IMR-90 (cell line): ENCODE data around the gene STAP2. TPM values are rescaled to one million over a fixed set of nuclear protein-coding genes. Genes with fewer than 3 reads are reported as not detected.

Experiments
- ATAC-seq: fragments of 200-7000 bp; cut with Tn5 transposase; 2 replicates; pipeline ENCODE4 v1.9.1; 2020; ENCODE audit warnings: low read depth, mild to moderate bottlenecking, moderate library complexity
- BruUV-seq: library from RNA; stranded (reverse); fragments of 400-500 nt; replicated peaks from 2 replicates; lab custom pipeline; 2021; lab: Mats Ljungman, UMichigan
- CTCF ChIA-PET: fragments of 300-600 bp; formaldehyde crosslinking; extraction: SDS; loops from one replicate; lab custom pipeline; 2021; ENCODE audit warnings: antibody characterized with exemption; lab: Yijun Ruan, JAX
- POLR2A ChIA-PET: fragments of 300-600 bp; sonication (Branson Sonifier 250); formaldehyde crosslinking; loops from one replicate; lab custom pipeline; 2022; ENCODE audit warnings: antibody characterized with exemption; ENCODE audit not compliant: unreplicated experiment; lab: Charles Lee
- DNase-seq: peaks from one replicate; pipeline ENCODE4 v3.0.0; 2013
- H2AFZ ChIP-seq: replicated peaks from 2 replicates; pipeline ENCODE3; 2013; ENCODE audit warnings: low read length, mild to moderate bottlenecking; ENCODE audit not compliant: poor library complexity
- H2AK5ac ChIP-seq: 2 replicates; pipeline ENCODE4 v1.6.1; 2013; ENCODE audit warnings: low read depth, low read length, inconsistent platforms
- H2AK9ac ChIP-seq: replicated peaks from 2 replicates; pipeline ENCODE3; 2013; ENCODE audit warnings: mild to moderate bottlenecking, low read depth, low read length, moderate library complexity; ENCODE audit not compliant: poor library complexity
- H2BK120ac ChIP-seq: 2 replicates; pipeline ENCODE4 v1.6.1; 2013; ENCODE audit warnings: low read depth, low read length, inconsistent platforms
- H2BK15ac ChIP-seq: 3 replicates; pipeline ENCODE4 v1.6.1; 2013; ENCODE audit warnings: low read depth, low read length, inconsistent platforms
- H2BK20ac ChIP-seq: 2 replicates; pipeline ENCODE4 v1.6.1; 2013; ENCODE audit warnings: low read depth, mild to moderate bottlenecking, inconsistent platforms, low read length, moderate library complexity
- H2BK5ac ChIP-seq: 2 replicates; pipeline ENCODE4 v1.6.1; 2013; ENCODE audit warnings: mild to moderate bottlenecking, low read depth, low read length, inconsistent platforms; ENCODE audit not compliant: poor library complexity, severe bottlenecking
- H3K14ac ChIP-seq: replicated peaks from 2 replicates; pipeline ENCODE4 v1.6.1; 2013; ENCODE audit warnings: low read depth, low read length, inconsistent platforms
- H3K18ac ChIP-seq: 2 replicates; pipeline ENCODE4 v1.6.1; 2013; ENCODE audit warnings: low read depth, low read length, control low read depth
- H3K23ac ChIP-seq: 2 replicates; pipeline ENCODE4 v1.6.1; 2013; ENCODE audit warnings: low read depth, low read length, inconsistent platforms
- H3K27ac ChIP-seq: 2 replicates; pipeline ENCODE4 v1.5.1; 2013; ENCODE audit warnings: mild to moderate bottlenecking, control low read depth, low read length; ENCODE audit not compliant: insufficient read depth
- H3K27me3 ChIP-seq: 2 replicates; pipeline ENCODE4 v1.6.1; 2013; ENCODE audit warnings: low read length; ENCODE audit not compliant: control insufficient read depth, insufficient read depth
- H3K36me3 ChIP-seq: 2 replicates; pipeline ENCODE4 v1.6.1; 2013; ENCODE audit warnings: low read length, mixed read lengths; ENCODE audit not compliant: control insufficient read depth, insufficient read depth
- H3K4ac ChIP-seq: 2 replicates; pipeline ENCODE4 v1.6.1; 2013; ENCODE audit warnings: low read depth, low read length, inconsistent platforms
- H3K4me1 ChIP-seq: 2 replicates; pipeline ENCODE4 v1.6.1; 2013; ENCODE audit warnings: low read length, mixed read lengths; ENCODE audit not compliant: control insufficient read depth, insufficient read depth
- H3K4me2 ChIP-seq: 2 replicates; pipeline ENCODE4 v1.6.1; 2013; ENCODE audit warnings: low read depth, mild to moderate bottlenecking, control low read depth, low read length, moderate library complexity
- H3K4me3 ChIP-seq: 2 replicates; pipeline ENCODE4 v1.5.1; 2013; ENCODE audit warnings: low read depth, mild to moderate bottlenecking, control low read depth, low read length, moderate library complexity; ENCODE audit not compliant: insufficient read depth
- H3K56ac ChIP-seq: 2 replicates; pipeline ENCODE4 v1.6.1; 2013; ENCODE audit warnings: low read length, inconsistent platforms; ENCODE audit not compliant: insufficient read depth; ENCODE audit errors: extremely low read depth
- H3K79me1 ChIP-seq, 2 experiments: 2 replicates each; pipeline ENCODE4 v1.6.1; 2013; ENCODE audit warnings: low read length in 2 of 2, inconsistent platforms in 1 of 2, low read depth in 1 of 2
- H3K9ac ChIP-seq: 2 replicates; pipeline ENCODE4 v1.6.1; 2013; ENCODE audit warnings: low read depth, low read length, control low read depth
- H3K9me1 ChIP-seq: 2 replicates; pipeline ENCODE4 v1.6.1; 2013; ENCODE audit warnings: low read length, inconsistent platforms; ENCODE audit not compliant: insufficient read depth
- H3K9me3 ChIP-seq: 2 replicates; pipeline ENCODE4 v1.6.1; 2013; ENCODE audit warnings: low read length; ENCODE audit not compliant: control insufficient read depth, insufficient read depth
- H4K20me1 ChIP-seq: 2 replicates; pipeline ENCODE4 v1.6.1; 2013; ENCODE audit warnings: low read length, inconsistent platforms; ENCODE audit not compliant: insufficient read depth
- H4K5ac ChIP-seq: 2 replicates; pipeline ENCODE4 v1.6.1; 2013; ENCODE audit warnings: mild to moderate bottlenecking, low read depth, low read length, control low read depth
- H4K8ac ChIP-seq, 2 experiments: 2 replicates each; pipeline ENCODE4 v1.6.1; 2013; ENCODE audit warnings: low read depth in 2 of 2, low read length in 2 of 2, control low read depth in 1 of 2, inconsistent platforms in 1 of 2
- H4K91ac ChIP-seq: 2 replicates; pipeline ENCODE4 v1.6.1; 2013; ENCODE audit warnings: low read depth, low read length, inconsistent platforms; ENCODE audit not compliant: insufficient read depth
- BHLHE40 ChIP-seq: fragments of 150-350 bp; IDR thresholded peaks from 2 replicates; pipeline ENCODE4 v1.6.1; 2016; ENCODE audit warnings: mild to moderate bottlenecking, low read depth, low read length
- POLR2A ChIP-seq: IDR thresholded peaks from 2 replicates; pipeline ENCODE4 v1.6.1; 2012; ENCODE audit warnings: mild to moderate bottlenecking, low read depth, low read length
- RCOR1 ChIP-seq: IDR thresholded peaks from 2 replicates; pipeline ENCODE4 v1.6.1; 2012; ENCODE audit warnings: mild to moderate bottlenecking, low read length, improper control_type of control experiment; ENCODE audit not compliant: insufficient replicate concordance
- WGBS, 2 experiments: methylation state at CpG; one replicate each; pipeline versions ENCODE4 v1.1.5 to v1.1.7; 2013; ENCODE audit warnings: missing lambda C conversion rate in 2 of 2; ENCODE audit not compliant: insufficient read length in 1 of 2; ENCODE audit errors: extremely low coverage in 2 of 2; 5-methylcytosine and 5-hydroxymethylcytosine counted together
- dilution Hi-C: fragments of 300-500 bp; cut with HindIII; formaldehyde crosslinking; loops from one replicate; pipeline ENCODE4 v1.14.3; 2018; ENCODE audit warnings: low sequenced_read_pairs; ENCODE audit not compliant: unreplicated experiment
- in situ Hi-C: fragments of 300-500 bp; cut with MboI; formaldehyde crosslinking; loops from 3 replicates; pipeline ENCODE4 v1.14.3; 2019; ENCODE audit warnings: low sequenced_read_pairs, inconsistent platforms, mixed read lengths
- intact Hi-C: fragments of 100-400 bp; cut with micrococcal nuclease; formaldehyde crosslinking; loops from 2 replicates; pipeline ENCODE4 v1.10.0; 2022
- polyA plus RNA-seq, 3 experiments: library from polyadenylated mRNA; depleted of rRNA; stranded (reverse); fragments of >200 nt; gene quantifications; 2 replicates each; pipeline ENCODE4 v1.2.3, GENCODE V29; 2012; ENCODE audit warnings: low replicate concordance in 1 of 3
- total RNA-seq: library from RNA; depleted of rRNA; stranded (reverse); fragments of >200 nt; gene quantifications from 2 replicates; pipeline ENCODE4 v1.2.3, GENCODE V29; 2012
- TF ChIP-seq, protein P1 (sequence below): conservative IDR thresholded peaks from 2 replicates; pipeline ENCODE4 v1.5.1; 2012; ENCODE audit warnings: mild to moderate bottlenecking, low read depth, low read length, improper control_type of control experiment

STAP2 gene
- total and polyA plus RNA-seq, 2 of the 4 experiments (the other 2 are of a cell fraction) = 1.3 to 3.4 TPM

DNA sequence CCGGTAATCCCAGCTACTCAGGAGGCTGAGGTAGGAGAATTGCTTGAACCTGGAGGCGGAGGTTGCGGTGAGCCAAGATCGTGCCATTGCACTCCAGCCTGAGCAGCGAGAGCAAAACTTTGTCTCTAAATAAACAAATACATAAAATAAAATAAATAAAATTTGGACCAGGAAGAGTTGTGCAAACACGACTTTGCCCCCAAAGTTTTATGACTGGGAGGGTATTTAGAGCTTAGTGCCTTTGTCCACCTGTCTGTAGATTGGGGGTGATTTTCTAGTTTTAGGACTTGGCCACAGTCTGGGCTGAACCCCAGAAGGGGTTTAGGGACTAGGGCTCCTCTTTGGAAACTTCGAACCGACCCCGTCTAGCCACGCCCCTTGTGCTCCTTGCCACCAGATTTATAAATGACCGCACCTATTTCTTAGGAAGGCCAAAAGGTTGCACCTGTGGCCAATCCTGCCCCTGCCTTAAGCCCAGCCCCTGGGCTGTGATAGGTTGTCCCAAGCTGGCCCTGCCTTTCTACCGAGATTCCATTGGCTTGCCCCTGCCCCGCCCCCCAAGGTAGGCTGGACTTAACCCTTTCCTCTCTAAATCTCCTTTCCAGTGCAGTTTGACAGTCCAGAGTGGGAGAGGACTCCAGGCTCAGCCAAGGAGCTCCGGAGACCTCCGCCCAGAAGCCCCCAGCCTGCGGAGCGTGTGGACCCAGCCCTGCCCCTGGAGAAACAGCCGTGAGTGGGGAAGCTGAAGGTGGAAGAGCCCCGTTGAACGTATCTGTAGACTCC is 54.3 kb downstream of the STAP2 start:
- no peak overlapping the region for H4K8ac ChIP-seq
- H3K27ac ChIP-seq = no peak overlapping the region
- in situ Hi-C loops = no loop called here
- H3K36me3 ChIP-seq = no peaks in the 10 kb centered on the region
- CTCF ChIA-PET = no interaction called here
- no peak overlapping the region for H2BK5ac ChIP-seq
- no peaks in the 10 kb centered on the region for H3K79me1 ChIP-seq
- H3K18ac ChIP-seq = no peak overlapping the region
- no peak overlapping the region for H3K4ac ChIP-seq
- 20% methylated on average over 1 of the region's 20 CpGs; no CpG with 5 or more reads in 1 of the 2 experiments for whole genome bisulfite sequencing, 2 experiments
- no peak overlapping the region for H2AK5ac ChIP-seq
- no peak overlapping the region for H3K4me3 ChIP-seq
- no peak overlapping the region for H4K91ac ChIP-seq
- H3K9me1 ChIP-seq = no peaks in the 10 kb centered on the region
- dilution Hi-C loops = no loop called here
- TF ChIP-seq BHLHE40 = no peak
- TF ChIP-seq POLR2A = no peak
- TF ChIP-seq, protein P1, sequence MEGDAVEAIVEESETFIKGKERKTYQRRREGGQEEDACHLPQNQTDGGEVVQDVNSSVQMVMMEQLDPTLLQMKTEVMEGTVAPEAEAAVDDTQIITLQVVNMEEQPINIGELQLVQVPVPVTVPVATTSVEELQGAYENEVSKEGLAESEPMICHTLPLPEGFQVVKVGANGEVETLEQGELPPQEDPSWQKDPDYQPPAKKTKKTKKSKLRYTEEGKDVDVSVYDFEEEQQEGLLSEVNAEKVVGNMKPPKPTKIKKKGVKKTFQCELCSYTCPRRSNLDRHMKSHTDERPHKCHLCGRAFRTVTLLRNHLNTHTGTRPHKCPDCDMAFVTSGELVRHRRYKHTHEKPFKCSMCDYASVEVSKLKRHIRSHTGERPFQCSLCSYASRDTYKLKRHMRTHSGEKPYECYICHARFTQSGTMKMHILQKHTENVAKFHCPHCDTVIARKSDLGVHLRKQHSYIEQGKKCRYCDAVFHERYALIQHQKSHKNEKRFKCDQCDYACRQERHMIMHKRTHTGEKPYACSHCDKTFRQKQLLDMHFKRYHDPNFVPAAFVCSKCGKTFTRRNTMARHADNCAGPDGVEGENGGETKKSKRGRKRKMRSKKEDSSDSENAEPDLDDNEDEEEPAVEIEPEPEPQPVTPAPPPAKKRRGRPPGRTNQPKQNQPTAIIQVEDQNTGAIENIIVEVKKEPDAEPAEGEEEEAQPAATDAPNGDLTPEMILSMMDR = no peak
- TF ChIP-seq RCOR1 = no peak
- no peak overlapping the region for H2BK15ac ChIP-seq
- no peak overlapping the region for H3K56ac ChIP-seq
- no peak overlapping the region for H2AK9ac ChIP-seq
- peaks cover 45% of the 10 kb centered on the region for H3K27me3 ChIP-seq
- no peak overlapping the region for H3K14ac ChIP-seq
- peak; percentile 63 for ATAC-seq
- BruUV-seq = no TSS peak
- no peak for DNase-seq
- no peak overlapping the region for H3K9ac ChIP-seq
- H3K4me1 ChIP-seq = no peaks in the 10 kb centered on the region
- H4K20me1 ChIP-seq = no peaks in the 10 kb centered on the region
- no peak overlapping the region for H4K5ac ChIP-seq
- H3K23ac ChIP-seq = no peak overlapping the region
- H2BK20ac ChIP-seq = no peak overlapping the region
- H2BK120ac ChIP-seq = no peak overlapping the region
- POLR2A ChIA-PET = no interaction called here
- no peak overlapping the region for H3K4me2 ChIP-seq
- H3K9me3 ChIP-seq = peaks cover 2% of the 10 kb centered on the region; the same call in 1 of the 2 replicates
- intact Hi-C loops = no loop called here
- H2AFZ ChIP-seq = peak overlapping the region; percentile 10
